Activated CD4-positive, alpha-beta T cell treated with anti-CD3 and anti-CD28 coated beads, Interleukin-10, Interleukin-2, amounts not matched to agents 100 ng/mL and 50 ng/mL, durations not matched to agents 16 hours and 8 hours (primary cell): Measurements from ENCODE around the gene SLC11A2.
A peak's percentile ranks its signal among the peaks of the same experiment; 100 is the strongest.
"Not testable (repeated sequence)": the region's sequence is repeated elsewhere in the genome, so short reads cannot be mapped to it uniquely, and the experiment has no call there.

Experiments used
- DNase-seq: peaks from one replicate; pipeline ENCODE4 v3.0.0-alpha.2; 2020

SLC11A2 gene

GRCh38 chr12:50988871-50989270 lies 37.3 kb downstream of the SLC11A2 start:
- DNase-seq = no peak

- DNase-seq = no peak
Observed at GRCh38 chr12:50988051-50988450, 38.1 kb downstream of the SLC11A2 start.

- peak; percentile 44 for DNase-seq
Observed at GRCh38 chr12:50986966-50987737, 39.0 kb downstream of the SLC11A2 start.

GRCh38 chr12:50985322-50985721 lies 40.9 kb downstream of the SLC11A2 start:
- no peak for DNase-seq

- DNase-seq = no peak
Observed at GRCh38 chr12:50984586-50985298, 41.4 kb downstream of the SLC11A2 start.

- DNase-seq = no peak
Observed at GRCh38 chr12:50981319-50982239, 44.6 kb downstream of the SLC11A2 start.

- no peak for DNase-seq
Observed at GRCh38 chr12:50980545-50980944, 45.6 kb downstream of the SLC11A2 start.

GRCh38 chr12:50979369-50980052 lies 46.7 kb downstream of the SLC11A2 start:
- DNase-seq = peak; percentile 67

GRCh38 chr12:50971946-50972345 lies 54.2 kb downstream of the SLC11A2 start:
- DNase-seq = no peak

GRCh38 chr12:50964432-50964831 lies 61.8 kb downstream of the SLC11A2 start:
- no peak for DNase-seq

- no peak for DNase-seq
Observed at GRCh38 chr12:50961708-50962107, 64.5 kb downstream of the SLC11A2 start.

- DNase-seq = no peak
Observed at GRCh38 chr12:50960130-50960529, 66.1 kb downstream of the SLC11A2 start.

- no peak for DNase-seq
Observed at GRCh38 chr12:50955697-50956096, 70.5 kb downstream of the SLC11A2 start.

GRCh38 chr12:50955288-50955687 lies 70.9 kb downstream of the SLC11A2 start:
- no peak for DNase-seq

GRCh38 chr12:50954789-50955188 lies 71.4 kb downstream of the SLC11A2 start:
- DNase-seq = not testable (repeated sequence)

GRCh38 chr12:50953047-50953446 lies 73.1 kb downstream of the SLC11A2 start:
- no peak for DNase-seq

- DNase-seq = no peak
Observed at GRCh38 chr12:50952510-50952909, 73.7 kb downstream of the SLC11A2 start, which contains the start of gene HIGD1C. HIGD1C (plus strand) TSS chr12:50952544; CDS start chr12:50953999, 1,455 bp downstream.

GRCh38 chr12:50951112-50951511 lies 75.1 kb downstream of the SLC11A2 start:
- no peak for DNase-seq

GRCh38 chr12:50949801-50950302 lies 76.3 kb downstream of the SLC11A2 start:
- no peak for DNase-seq

- no peak for DNase-seq
Observed at GRCh38 chr12:50948798-50949197, 77.4 kb downstream of the SLC11A2 start.

- no peak for DNase-seq
Observed at GRCh38 chr12:50947933-50948626, 78.1 kb downstream of the SLC11A2 start.

- DNase-seq = no peak
Observed at GRCh38 chr12:50937653-50938052, 88.5 kb downstream of the SLC11A2 start.
